Stimulated activated CD8-positive, alpha-beta memory T cell treated with anti-CD3 and anti-CD28 coated beads, Interleukin-4, amount 100 ng/mL, for 4 hours (primary cell): Measurements from ENCODE around the gene STOX1.
"Not testable (repeated sequence)": the region's sequence is repeated elsewhere in the genome, so short reads cannot be mapped to it uniquely, and the experiment has no call there.

Source experiments
- DNase-seq, 2 donors: peaks; one replicate each; pipeline ENCODE4 v3.0.0-alpha.2; 2020; ENCODE audit warnings: low read depth in 2 of 2, low spot score in 1 of 2

STOX1 gene

GRCh38 chr10:68829521-68829920, 2.2 kb downstream of the STOX1 start:
- no peak for DNase-seq

DNA sequence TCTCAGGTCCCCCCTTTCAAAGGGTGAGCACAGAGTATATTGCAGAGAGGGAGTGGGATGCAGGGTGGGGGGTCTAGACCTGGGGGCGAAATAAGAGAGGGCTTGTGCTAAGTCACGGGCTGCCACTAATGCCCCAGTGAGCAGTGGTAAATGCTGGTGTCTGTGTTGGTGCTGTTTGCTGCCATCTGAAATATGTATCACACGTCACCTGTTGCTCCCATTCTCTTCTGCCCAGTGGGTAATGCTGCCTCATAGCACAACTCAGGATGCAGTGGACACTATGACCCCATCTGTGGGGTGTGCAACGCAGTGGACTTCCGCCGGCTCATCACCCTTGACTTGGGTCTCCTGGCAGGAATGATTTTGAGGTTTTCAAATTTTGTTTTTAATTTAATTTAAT, 2.6 kb downstream of the STOX1 start:
- DNase-seq: no peak

- no peak for DNase-seq
Observed at GRCh38 chr10:68831961-68832455, 4.7 kb downstream of the STOX1 start.

DNA sequence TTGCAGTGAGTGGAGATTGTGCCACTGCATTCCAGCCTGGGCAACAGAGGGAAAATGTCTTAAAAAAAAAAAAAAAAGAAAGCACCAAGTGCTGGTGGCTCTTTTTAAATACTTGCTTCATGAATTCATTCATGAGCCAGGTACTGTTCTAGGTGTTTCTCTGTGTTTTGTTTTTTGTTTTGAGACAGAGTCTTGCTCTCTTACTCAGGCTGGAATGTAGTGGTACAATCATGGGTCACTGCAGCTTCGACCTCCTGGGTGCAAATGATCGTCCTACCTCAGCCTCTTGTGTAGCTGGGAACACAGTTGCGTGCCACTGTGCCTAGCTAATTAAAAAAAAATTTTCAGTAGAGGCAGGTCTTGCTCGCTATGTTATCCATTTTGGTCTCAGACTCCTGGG, 5.3 kb downstream of the STOX1 start:
- no peak for DNase-seq

GRCh38 chr10:68837626-68838322, 10.4 kb downstream of the STOX1 start:
- no peak for DNase-seq

GRCh38 chr10:68840650-68841049, 13.3 kb downstream of the STOX1 start:
- not testable (repeated sequence) for DNase-seq

GRCh38 chr10:68848281-68848680, 20.9 kb downstream of the STOX1 start:
- DNase-seq: no peak

DNA sequence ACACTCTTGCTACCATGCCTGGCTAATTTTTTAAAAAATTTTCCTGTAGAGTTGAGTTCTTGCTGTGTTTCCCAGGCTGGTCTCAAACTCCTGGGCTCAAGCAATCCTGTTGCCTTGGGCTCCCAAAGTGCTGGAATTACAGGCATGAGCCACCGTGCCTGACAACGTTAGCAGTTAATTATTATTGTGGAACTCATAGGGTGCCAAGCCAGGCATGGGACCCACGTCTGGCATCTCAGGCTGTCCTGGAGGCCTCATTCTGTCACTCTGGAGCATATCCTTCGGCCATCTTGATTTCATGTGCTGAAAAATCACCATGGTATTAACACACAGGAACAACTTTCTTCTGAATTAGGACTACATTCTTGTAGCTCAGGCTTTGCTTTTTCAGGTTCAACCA, 21.5 kb downstream of the STOX1 start:
- DNase-seq: no peak

DNA sequence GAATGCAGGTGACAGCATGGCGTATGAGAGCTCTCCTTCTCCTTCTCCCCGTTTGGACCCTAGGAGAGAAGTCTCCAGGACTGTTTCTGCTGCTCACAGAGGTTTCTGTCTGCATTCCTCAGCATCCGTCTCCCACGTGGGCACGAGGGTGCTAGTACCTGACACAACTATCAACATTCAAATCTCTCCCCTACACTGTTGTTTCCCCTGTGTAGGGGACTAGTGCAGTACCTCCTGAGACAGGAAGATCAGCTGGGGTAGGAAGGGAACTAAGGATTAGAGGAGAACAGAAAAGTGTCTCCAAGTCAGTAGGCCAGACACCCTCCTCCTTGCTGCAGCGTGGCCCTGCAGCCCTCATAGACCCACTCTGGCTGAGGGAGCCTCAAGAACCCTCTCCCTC, 29.0 kb downstream of the STOX1 start:
- no peak for DNase-seq

DNA sequence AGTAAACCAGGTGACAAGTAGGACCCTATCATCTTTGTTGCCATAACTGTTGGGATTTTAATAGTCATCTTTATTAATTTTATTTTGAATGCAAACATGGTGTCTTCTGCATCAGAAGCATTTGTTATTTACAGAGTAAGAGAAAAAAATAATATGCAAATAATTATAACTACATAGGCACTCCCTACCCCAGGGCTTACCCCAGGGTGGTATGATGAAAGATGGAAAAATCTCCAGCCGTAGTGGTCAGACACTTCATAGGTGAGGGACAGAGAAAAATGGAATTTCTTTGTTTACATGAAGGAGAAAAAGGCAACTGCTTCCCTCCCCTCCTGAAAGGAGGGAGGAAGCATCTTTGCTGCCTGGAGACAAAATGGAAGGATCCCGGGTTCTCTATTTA, 29.7 kb downstream of the STOX1 start:
- no peak for DNase-seq

- DNase-seq: no peak
Observed at GRCh38 chr10:68861253-68861652, 33.9 kb downstream of the STOX1 start.

DNA sequence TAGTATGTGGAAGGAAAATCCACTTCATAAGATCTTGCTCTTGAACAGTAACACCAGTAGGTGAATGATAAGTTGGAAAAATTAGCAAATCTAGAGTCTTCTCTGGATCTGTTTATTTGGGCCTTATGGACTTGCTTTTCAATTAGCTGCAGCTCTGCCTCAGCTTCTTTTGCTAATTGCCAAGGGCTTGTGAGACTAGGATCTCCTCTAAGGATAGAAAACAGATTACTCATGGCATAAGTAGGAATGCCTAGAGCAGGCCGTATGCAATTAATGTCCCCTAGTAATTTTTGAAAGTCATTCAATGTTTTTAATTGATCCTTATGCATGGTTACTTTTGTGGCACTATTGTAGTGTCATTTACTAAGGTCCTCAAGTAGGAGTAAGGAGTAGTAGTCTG, 37.3 kb downstream of the STOX1 start:
- DNase-seq: no peak

- DNase-seq: not testable (repeated sequence)
Observed at GRCh38 chr10:68868173-68868572, 40.8 kb downstream of the STOX1 start.

GRCh38 chr10:68869623-68870022, 42.3 kb downstream of the STOX1 start:
- no peak for DNase-seq

DNA sequence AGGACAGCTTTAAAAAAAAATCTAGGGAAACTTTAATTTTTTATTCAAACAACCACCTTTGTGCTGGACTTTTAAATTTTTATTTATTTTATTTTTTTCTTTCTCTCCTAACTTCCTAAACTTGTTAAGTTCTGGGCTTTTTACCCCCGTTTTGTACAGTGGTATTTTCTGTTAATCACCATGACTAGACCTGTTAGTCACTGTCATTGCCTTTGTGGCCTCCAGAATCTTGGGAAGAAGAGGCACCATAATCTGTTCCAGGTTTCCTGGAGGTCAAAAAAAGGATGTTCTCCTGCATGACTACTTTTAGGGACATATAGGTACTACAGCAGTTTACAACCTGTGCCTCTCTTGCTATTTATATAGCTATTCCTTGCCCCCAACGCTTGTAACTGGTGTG, 42.7 kb downstream of the STOX1 start:
- DNase-seq: no peak

DNA sequence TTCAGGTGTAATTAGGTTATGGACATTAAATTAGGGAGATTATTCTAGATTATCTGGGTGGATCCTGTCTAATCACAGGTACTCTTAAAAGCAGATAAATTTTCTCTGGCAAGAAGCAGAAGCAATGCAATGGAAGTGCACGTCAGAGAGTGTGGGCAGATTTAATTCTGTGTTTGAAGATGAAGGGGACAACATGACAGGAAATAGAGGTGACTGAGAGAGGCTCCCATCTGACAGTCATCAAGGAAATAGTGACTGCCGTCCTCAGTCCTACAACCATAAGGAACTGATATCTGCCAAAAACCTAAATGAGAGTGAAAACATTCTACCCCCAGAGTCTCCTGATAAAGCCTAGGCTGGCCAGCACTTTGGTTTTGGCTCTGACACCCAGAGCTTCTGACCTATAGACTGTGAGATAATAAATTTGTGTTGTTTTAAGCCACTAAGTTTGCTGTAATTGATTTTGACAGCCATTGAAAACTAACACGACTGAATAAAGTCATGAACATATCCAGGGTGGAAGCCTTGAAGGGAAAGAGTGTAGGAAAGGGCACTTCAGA, 43.3 kb downstream of the STOX1 start:
- no peak for DNase-seq

DNA sequence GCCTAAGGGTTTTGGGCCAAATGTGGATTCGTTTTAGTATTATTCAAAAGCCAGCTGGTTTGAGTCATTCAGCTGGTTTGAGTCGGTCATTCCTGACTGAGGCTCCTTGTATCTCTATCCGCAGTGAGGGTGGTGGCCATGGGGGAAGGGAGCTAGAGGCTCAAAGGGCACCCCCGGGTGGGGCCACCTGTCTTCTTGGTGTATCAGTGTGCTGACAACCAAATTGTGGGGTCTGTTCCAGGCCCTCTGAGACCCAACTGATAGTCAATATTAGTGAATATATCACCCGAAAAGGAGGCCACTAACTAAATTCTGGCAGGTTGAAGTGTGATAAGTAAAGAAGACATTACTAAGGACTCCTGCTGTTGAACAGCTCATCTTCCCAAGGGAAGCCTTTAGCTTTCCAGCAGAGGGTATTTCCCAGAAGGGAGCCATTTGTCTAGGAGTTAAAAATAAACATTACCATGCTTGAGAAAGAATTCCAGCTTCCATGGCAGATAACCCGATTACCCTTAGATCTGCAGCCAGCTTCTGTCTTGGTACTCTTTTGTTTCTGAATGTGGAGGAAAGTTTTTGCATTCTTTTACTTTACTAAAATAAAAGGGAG, 43.9 kb downstream of the STOX1 start:
- DNase-seq: no peak

- no peak for DNase-seq
Observed at GRCh38 chr10:68871731-68872342, 44.5 kb downstream of the STOX1 start.

GRCh38 chr10:68876246-68877138, 49.2 kb downstream of the STOX1 start:
- DNase-seq: no peak

- DNase-seq: no peak
Observed at GRCh38 chr10:68877482-68878110, 50.3 kb downstream of the STOX1 start.

DNA sequence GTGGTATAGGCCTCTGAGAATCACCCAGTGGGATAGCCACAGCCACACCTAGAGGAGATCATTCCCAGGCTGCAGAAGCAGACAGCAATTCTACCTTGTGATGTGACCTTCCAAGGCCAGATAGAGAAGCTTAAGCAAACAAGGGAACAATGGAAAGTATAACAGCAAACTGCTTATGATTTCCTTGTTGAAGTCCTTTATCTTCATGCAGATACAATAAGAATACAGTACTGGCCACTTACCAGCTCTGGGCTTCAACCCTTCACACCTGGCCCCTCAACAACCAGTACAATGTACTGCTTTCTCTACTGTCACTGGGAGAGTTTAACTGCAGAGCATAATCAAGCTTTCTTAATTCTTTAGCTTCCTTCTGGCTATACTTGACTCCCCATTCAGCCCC, 51.2 kb downstream of the STOX1 start:
- DNase-seq: no peak
